ENCODE measurements around the gene ACTN1.

DNA sequence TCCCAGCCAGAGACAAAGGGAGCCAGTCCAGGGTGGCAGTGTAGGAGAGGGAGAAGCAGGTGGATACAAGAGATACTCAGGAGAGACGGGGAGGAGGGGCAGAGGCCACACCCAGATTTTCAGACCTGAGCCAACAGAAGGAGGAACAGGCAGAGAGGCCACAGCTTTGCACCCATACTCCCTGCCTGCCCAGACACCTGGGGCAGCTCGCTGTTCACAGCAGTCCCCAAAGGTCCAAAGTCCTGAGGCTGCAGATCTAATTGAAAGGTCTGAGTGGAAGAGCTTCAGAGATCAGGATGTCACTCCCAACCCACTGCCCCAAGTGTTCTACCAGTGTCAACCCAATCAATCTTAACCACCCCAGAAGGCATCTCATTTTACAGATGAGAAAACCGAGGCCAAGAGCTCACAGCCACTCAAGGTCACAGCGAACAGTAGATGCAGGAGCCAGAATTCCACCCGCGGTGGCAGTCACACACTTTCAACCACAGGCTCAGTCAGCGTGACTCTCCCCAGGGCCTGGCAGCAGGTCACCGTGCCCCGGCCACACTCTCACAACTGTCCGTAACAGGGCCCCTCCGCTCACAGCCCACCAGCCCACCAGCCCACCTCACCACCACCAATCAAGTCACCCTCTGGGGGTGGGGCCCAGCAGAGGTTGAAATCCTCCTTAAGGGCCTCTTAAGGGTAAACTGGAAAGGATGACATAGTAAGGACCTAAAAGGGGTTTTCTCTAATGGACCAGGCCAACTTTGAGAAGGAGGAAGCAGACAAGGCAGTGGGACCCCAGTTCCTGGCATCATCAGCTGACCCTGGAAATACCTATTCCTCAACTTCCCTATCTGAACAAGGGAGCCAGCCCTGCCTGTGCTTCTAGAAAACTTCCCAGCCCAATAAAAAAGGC lies 33.3 kb downstream of the ACTN1 start:
- no peak for TF ChIP-seq POLR2A (IDR thresholded peaks at IDR 0.05)
- TF ChIP-seq, protein P1, sequence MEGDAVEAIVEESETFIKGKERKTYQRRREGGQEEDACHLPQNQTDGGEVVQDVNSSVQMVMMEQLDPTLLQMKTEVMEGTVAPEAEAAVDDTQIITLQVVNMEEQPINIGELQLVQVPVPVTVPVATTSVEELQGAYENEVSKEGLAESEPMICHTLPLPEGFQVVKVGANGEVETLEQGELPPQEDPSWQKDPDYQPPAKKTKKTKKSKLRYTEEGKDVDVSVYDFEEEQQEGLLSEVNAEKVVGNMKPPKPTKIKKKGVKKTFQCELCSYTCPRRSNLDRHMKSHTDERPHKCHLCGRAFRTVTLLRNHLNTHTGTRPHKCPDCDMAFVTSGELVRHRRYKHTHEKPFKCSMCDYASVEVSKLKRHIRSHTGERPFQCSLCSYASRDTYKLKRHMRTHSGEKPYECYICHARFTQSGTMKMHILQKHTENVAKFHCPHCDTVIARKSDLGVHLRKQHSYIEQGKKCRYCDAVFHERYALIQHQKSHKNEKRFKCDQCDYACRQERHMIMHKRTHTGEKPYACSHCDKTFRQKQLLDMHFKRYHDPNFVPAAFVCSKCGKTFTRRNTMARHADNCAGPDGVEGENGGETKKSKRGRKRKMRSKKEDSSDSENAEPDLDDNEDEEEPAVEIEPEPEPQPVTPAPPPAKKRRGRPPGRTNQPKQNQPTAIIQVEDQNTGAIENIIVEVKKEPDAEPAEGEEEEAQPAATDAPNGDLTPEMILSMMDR (IDR thresholded peaks at IDR 0.05) = no peak
